Esophagus muscularis mucosa (tissue), 3 donors: ENCODE results near the gene SYT5.

Source experiments
- EP300 ChIP-seq: sonication (generic); formaldehyde crosslinking; IDR thresholded peaks from one replicate; pipeline ENCODE4 v1.6.1; 2017; ENCODE audit warnings: antibody characterized with exemption
- TF ChIP-seq, protein P1 (sequence below), 3 experiments: fragments of 200-600 bp in 2 of 3; fragments of 450-650 bp in 1 of 3; sonication (generic) in 2 of 3; IDR thresholded peaks; one replicate each; pipeline ENCODE4 v1.5.1; 2017 to 2019; ENCODE audit warnings: antibody characterized with exemption in 3 of 3, mild to moderate bottlenecking in 2 of 3, moderate library complexity in 1 of 3

GRCh38 chr19:55179606-55180484 lies at the start of gene SYT5:
- TF ChIP-seq EP300 = no peak
- TF ChIP-seq, protein P1, sequence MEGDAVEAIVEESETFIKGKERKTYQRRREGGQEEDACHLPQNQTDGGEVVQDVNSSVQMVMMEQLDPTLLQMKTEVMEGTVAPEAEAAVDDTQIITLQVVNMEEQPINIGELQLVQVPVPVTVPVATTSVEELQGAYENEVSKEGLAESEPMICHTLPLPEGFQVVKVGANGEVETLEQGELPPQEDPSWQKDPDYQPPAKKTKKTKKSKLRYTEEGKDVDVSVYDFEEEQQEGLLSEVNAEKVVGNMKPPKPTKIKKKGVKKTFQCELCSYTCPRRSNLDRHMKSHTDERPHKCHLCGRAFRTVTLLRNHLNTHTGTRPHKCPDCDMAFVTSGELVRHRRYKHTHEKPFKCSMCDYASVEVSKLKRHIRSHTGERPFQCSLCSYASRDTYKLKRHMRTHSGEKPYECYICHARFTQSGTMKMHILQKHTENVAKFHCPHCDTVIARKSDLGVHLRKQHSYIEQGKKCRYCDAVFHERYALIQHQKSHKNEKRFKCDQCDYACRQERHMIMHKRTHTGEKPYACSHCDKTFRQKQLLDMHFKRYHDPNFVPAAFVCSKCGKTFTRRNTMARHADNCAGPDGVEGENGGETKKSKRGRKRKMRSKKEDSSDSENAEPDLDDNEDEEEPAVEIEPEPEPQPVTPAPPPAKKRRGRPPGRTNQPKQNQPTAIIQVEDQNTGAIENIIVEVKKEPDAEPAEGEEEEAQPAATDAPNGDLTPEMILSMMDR (IDR thresholded peaks at IDR 0.05) = no peak
